SJSA1 (cell line): Measurements from ENCODE around the gene AMBRA1. TPM values are rescaled to one million over a fixed set of nuclear protein-coding genes. Genes with fewer than 3 reads are reported as not detected.
A peak's percentile ranks its signal among the peaks of the same experiment; 100 is the strongest.

Experiments used
- DNase-seq, 2 experiments: peaks; one replicate each; pipeline ENCODE4 v3.0.0-alpha.2; 2015 to 2020; ENCODE audit warnings: low spot score in 2 of 2, low read depth in 1 of 2
- H3K27ac ChIP-seq: fragments of 250-450 bp; sonication (Bioruptor Pico); 2 replicates; pipeline ENCODE4 v1.5.1; 2020; ENCODE audit warnings: mild to moderate bottlenecking, moderate library complexity
- H3K27me3 ChIP-seq: fragments of 250-450 bp; sonication (Bioruptor Pico); replicated peaks from 2 replicates; pipeline ENCODE4 v1.5.1; 2020; ENCODE audit warnings: mild to moderate bottlenecking, moderate library complexity
- H3K36me3 ChIP-seq: fragments of 250-450 bp; sonication (Bioruptor Pico); 2 replicates; pipeline ENCODE4 v1.5.1; 2020; ENCODE audit warnings: mild to moderate bottlenecking
- H3K4me1 ChIP-seq: fragments of 250-450 bp; sonication (Bioruptor Pico); replicated peaks from 2 replicates; pipeline ENCODE4 v1.6.1; 2021; ENCODE audit warnings: mild to moderate bottlenecking
- H3K4me3 ChIP-seq: fragments of 250-450 bp; sonication (Bioruptor Pico); 2 replicates; pipeline ENCODE4 v1.5.1; 2020; ENCODE audit warnings: mild to moderate bottlenecking
- H3K9me3 ChIP-seq: fragments of 250-450 bp; sonication (Bioruptor Pico); replicated peaks from 2 replicates; pipeline ENCODE4 v1.5.1; 2020; ENCODE audit warnings: mild to moderate bottlenecking
- total RNA-seq: library from RNA; depleted of rRNA; stranded (reverse); fragments of >200 nt; shearing (Covaris generic); gene quantifications from 2 replicates; pipeline ENCODE4 v1.2.3, GENCODE V29; 2014

Gene AMBRA1
- total RNA-seq, 1 experiment from 2014 or later: 16.4 TPM

DNA sequence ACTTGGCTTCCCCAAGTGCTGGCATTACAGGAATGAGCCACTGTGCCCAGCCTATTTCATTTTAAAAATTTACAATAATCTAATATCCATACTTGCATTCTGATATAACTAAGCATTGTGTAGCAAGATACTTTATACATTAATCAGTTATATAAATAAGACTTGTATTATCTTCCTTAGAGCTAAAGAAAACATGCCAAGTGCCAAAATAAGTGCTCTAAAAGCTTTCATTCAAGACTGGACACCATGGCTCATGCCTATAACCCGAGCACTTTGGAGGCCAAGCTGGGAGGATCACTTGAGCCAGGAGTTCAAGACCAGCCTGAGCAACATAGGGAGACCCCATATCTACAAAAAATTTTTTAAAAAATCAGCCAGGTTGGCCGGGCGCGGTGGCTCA, 123.9 kb downstream of the AMBRA1 start:
- Histone ChIP-seq H3K4me3 (no peak overlapping the region), H3K9me3 (no peaks in the 10 kb centered on the region), H3K27me3 (no peaks in the 10 kb centered on the region), H3K36me3 (no peaks in the 10 kb centered on the region), H3K4me1 (peaks cover 18% of the 10 kb centered on the region), H3K27ac (no peak overlapping the region)
- no peak for DNase-seq

DNA sequence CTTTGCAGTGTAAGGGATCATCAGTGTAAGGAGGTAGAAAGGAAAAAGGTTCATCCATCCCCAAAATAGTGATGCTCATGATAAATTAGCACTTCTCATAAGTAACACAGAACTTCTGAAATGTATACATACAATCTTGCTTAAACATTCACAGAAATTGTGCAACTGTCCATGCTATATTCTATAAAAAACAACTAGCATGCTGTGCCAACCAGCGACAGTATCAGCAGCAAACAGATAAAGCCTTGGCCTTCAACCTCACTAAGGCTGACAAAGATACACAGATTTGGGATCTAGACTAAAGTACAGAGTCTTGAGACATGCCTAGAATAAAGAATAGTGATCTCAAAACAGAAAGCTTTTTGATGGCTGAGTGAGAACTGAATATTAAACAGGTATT, 128.1 kb downstream of the AMBRA1 start:
- no peaks in the 10 kb centered on the region for H3K27me3 ChIP-seq

DNA sequence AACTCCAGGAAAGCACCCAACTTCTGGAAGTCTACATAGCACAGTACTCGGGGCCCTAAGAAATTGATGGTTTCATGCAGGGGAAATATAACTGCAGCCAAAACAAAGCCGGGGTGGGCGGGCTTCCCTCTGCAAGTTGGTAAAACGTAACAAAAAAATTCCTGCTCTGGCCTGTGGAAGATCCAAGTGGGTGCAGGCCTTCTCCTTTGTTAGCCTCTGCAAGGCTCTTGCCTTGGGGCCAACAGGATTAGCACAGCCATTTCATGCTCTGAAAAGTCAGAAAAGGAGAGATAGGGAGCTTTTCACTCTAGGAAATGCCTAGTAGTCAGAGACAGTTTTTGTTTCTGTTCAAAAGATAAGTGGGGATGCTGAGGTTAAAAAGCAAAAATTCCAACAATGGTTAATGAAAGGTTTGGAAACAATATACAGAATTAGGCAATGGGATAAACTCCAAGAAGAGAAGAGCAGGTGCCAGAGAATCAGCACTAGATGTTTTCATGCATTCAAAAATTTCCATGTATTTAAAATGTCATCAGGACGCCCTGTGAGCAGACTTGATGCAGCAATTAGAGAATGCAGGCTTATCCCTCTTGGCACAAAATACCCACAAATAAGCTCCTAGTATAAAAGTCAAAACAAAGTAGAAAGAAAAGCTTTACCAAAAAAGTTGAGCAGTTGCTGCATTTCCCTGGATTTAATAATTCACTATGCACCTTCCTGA, 130.0 kb downstream of the AMBRA1 start:
- Histone ChIP-seq H3K36me3 (no peaks in the 10 kb centered on the region), H3K9me3 (no peaks in the 10 kb centered on the region), H3K27ac (no peak overlapping the region), H3K4me1 (peaks cover 25% of the 10 kb centered on the region), H3K27me3 (no peaks in the 10 kb centered on the region), H3K4me3 (no peak overlapping the region)
- DNase-seq: no peak

More for the DNA sequence above, 128.1 kb downstream of the AMBRA1 start:
- no peak overlapping the region for H3K4me3 ChIP-seq
- no peaks in the 10 kb centered on the region for H3K36me3 ChIP-seq
- no peak overlapping the region for H3K27ac ChIP-seq
- no peak for DNase-seq
- peaks cover 29% of the 10 kb centered on the region for H3K4me1 ChIP-seq
- no peaks in the 10 kb centered on the region for H3K9me3 ChIP-seq

DNA sequence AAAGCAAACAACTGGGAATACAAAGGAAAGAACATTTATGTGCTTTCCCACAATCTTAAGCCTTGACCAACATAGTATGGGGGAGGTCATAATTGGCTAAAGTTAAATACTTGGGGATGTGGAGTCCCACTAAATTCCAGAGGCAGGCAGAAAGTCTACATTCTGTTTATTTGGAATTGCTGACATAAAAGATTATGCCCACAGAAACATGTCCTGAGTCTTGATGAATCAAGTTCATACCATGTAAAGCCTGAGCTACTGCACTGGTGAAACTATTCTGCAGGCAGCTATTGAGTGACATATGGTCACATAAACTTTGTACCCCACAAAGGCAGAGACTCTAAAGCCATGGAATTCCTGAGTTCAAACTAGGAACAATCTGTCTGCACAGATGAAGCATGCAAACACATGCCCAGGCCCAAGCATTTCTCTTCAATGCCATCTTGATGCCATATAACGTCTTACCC, 132.3 kb downstream of the AMBRA1 start:
- Histone ChIP-seq H3K27ac (peak overlapping the region; percentile 68), H3K4me1 (peaks cover 25% of the 10 kb centered on the region), H3K4me3 (no peak overlapping the region), H3K27me3 (no peaks in the 10 kb centered on the region), H3K36me3 (no peaks in the 10 kb centered on the region), H3K9me3 (no peaks in the 10 kb centered on the region)
- DNase-seq: peak; percentile 58 to 82

DNA sequence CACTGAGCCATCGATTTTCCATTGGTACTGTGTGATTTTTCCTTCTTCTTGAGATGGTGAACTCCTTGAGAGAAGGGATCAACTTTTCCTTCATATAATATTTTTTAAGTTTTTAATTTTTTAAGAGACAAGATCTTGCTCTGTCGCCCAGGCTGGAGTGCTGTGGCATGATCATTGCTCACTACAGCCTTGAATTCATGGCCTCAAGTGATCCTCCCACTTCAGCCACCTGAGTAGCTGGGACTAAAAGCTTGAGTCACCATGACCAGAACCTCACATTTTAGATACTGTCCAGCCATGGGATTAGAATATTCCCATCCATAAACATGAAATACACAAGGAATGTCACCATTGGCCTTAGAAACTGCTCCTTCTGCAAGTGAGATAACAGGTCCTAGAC, 135.3 kb downstream of the AMBRA1 start:
- DNase-seq: no peak
- Histone ChIP-seq H3K9me3 (no peaks in the 10 kb centered on the region), H3K27me3 (no peaks in the 10 kb centered on the region), H3K4me1 (peaks cover 25% of the 10 kb centered on the region), H3K27ac (no peak overlapping the region), H3K36me3 (no peaks in the 10 kb centered on the region), H3K4me3 (no peak overlapping the region)

DNA sequence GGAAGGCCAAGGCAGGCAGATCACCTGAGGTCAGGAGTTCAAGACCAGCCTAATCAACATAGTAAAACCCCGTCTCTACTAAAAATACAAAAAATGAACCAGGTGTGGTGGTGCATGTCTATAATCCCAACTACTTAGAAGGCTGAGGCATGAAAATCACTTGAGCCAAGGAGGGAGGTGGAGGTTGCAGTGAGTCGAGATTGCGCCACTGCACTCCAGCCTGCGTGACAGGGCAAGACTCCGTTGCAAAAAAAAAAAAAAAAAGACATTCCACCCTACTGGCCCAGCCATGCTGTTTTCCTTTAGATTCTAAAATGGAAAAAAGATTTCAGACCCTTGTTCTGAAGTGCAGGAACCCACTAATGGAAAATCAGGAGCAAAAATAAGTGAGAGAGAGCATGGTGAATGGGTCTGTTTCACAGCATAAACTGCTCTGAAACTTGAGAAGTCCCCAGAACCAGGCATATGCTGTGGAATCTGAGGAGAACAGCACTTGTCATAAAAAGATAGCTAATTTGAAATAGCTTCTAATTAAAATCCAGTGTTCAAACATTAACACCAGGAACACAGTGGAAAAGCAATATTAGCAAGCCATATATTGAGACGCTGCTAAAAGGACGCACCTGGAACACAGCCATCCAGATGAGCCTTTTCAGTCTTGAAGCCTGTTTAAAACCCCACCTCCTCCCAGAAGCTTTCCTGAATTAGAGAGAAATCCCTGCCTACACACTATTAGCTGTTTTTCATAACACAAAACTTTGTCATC, 136.0 kb downstream of the AMBRA1 start:
- H3K4me1 ChIP-seq: peaks cover 24% of the 10 kb centered on the region
- no peak overlapping the region for H3K27ac ChIP-seq
- DNase-seq: no peak
- H3K4me3 ChIP-seq: no peak overlapping the region
- no peaks in the 10 kb centered on the region for H3K36me3 ChIP-seq
- no peaks in the 10 kb centered on the region for H3K9me3 ChIP-seq
- no peaks in the 10 kb centered on the region for H3K27me3 ChIP-seq

DNA sequence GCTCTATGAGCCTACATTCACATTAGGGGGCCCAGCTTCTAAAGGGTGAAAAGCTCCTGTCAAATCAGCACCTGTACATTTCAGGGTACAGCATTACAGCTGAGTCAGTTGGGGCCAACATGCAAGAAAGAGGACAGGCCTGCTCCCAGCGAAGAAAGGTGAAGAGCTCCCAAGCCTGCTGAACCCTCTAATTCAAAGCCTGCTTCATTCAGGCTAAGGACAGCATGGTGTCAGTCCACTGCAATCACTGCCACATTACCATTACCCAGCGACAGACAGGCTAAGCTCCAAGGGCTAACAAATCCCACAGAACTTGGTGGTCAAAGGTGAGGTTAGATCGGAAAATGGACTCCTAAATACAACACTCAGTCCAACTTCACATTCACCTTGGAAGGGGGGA, 136.8 kb downstream of the AMBRA1 start:
- no peaks in the 10 kb centered on the region for H3K9me3 ChIP-seq
- no peaks in the 10 kb centered on the region for H3K27me3 ChIP-seq
- no peaks in the 10 kb centered on the region for H3K36me3 ChIP-seq
- no peak overlapping the region for H3K4me3 ChIP-seq
- H3K27ac ChIP-seq: no peak overlapping the region
- no peak for DNase-seq
- H3K4me1 ChIP-seq: peaks cover 16% of the 10 kb centered on the region

DNA sequence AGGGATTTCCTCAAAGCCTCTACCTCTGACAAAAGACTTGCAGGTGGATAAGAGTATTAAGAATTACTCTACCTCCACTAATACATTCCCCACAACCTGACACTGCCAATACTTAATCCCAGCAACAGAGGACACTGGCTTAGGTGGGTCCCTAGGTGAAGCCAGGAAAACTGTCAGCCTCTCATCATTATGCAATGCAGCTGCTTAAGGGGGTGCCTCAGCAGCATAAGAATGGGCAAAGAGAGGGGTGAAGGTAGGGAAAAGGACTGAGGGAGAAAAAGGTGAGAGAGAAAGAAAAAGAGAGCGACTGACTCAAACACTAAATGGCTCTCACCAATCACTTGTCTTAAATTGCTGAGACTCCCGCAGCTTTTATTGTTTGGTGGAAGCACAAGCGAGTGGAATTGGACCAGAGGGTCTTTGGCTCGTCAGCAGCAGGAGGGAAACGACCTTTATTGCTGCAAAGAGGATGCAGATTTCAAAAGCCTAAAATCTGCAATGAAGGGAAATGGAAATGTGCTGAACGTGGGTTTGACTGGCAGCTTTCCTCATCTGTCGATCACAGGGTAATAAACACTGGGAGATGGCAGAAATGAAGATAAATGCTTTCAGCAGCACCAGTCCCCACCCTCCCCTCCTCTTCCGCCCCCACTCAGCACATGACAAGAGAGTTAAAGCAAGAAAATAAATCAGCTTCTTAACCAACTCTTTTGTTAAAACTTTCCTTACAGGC, 137.4 kb downstream of the AMBRA1 start:
- Histone ChIP-seq H3K4me3 (no peak overlapping the region), H3K4me1 (peaks cover 10% of the 10 kb centered on the region), H3K27me3 (no peaks in the 10 kb centered on the region), H3K36me3 (no peaks in the 10 kb centered on the region), H3K27ac (no peak overlapping the region), H3K9me3 (no peaks in the 10 kb centered on the region)
- no peak for DNase-seq

DNA sequence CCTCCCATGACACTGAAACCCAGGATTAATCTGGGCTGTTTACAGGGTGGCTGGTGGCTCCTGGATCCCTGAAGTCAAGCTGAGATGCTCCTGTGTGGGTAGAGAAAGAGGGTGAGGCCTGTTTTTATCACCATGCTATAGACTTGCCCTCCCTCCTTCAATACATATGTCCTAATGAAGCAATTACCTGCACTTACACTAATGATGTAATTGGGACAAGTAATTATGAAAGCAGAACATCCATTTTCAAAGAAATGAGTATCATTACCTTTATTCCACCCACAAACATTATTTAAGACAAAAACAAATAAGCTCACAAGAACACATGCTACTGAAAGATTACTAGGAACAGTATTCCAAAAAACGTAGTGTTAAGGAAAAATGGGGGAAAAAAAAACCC, 138.0 kb downstream of the AMBRA1 start:
- Histone ChIP-seq H3K4me1 (peaks cover 8% of the 10 kb centered on the region), H3K36me3 (no peaks in the 10 kb centered on the region), H3K27ac (no peak overlapping the region), H3K4me3 (no peak overlapping the region), H3K27me3 (no peaks in the 10 kb centered on the region), H3K9me3 (no peaks in the 10 kb centered on the region)
- DNase-seq: no peak

DNA sequence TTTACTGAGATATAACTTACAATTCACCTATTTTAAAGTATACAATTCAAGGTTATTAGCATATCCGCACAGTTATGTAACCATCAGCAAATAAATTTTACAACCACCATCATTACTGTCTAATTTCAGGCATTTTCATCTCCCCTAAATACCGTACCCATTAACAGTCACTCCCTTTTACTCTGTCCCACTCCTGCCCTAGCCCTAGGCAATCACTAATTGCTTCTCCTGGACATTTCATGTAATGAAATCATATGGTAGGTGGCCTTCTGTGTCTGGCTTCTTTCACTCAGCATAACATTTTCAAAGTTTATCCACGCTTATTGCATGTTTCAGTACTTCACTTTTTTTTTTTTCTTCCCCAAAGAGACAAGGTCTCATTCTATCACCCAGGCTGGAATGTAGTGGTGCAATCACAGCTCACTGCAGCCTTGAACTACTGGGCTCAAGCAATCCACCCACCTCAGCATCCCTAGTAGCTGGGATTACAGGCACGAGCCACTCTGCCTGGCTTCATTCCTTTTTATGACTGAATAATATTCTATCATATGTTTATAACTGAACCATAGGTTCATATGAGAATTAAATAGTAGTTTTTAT, 140.8 kb downstream of the AMBRA1 start:
- no peak overlapping the region for H3K4me3 ChIP-seq
- H3K4me1 ChIP-seq: 0 out of 2 replicates have a peak, but pooled peaks cover 3% of the 10 kb centered on the region
- no peak for DNase-seq
- H3K36me3 ChIP-seq: no peaks in the 10 kb centered on the region
- no peak overlapping the region for H3K27ac ChIP-seq
- no peaks in the 10 kb centered on the region for H3K9me3 ChIP-seq
- no peaks in the 10 kb centered on the region for H3K27me3 ChIP-seq

DNA sequence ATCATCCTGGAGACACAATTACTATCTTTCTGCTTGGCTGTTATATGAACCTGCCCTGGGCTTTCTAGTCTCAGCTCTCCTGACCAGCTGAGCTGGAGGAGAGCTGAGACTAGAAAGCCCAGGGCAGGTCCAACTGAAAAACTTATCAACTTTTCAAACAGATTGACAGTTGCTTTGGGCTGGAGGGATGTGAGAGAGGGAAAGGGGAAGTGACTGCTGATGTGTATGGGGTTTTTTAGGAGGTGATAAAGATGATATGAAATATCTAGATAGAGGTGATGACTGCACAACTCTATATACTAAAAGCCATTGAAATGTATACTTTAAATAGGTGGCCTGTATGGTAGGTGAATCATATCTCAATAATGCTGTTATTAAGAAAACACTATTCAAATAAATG, 142.1 kb downstream of the AMBRA1 start:
- Histone ChIP-seq H3K27ac (no peak overlapping the region), H3K4me3 (no peak overlapping the region), H3K27me3 (no peaks in the 10 kb centered on the region), H3K9me3 (no peaks in the 10 kb centered on the region), H3K36me3 (no peaks in the 10 kb centered on the region), H3K4me1 (0 out of 2 replicates have a peak, but pooled peaks cover 3% of the 10 kb centered on the region)
- no peak for DNase-seq

DNA sequence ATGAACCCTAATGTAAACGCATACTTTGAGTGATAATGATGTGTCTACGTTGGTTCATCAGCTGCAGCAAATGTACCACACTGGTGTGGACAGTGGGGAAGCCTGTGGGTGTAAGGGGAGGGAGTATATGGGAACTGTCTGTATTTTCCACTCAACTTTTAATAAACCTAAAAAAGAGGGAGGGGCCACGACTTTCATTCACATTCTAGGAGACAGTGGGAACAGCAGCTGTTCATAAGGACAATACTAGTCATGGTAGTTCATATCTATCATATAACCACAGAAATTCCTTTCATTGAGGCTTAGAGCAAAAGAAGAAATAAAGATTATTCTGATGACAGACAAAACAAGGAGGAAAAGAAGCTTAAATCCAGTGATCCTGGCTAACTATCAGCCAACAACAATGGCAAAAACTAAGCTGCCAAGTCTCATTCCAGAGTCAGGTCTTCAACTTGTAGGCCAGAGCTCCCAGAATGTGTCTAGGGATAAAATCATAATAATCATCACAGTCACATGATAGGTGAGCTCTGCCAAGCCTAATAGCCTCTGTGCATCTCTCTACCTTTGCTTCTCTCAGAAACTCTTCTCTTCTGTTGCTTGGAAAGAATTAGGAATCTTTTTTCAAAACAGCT, 142.9 kb downstream of the AMBRA1 start:
- H3K9me3 ChIP-seq: no peaks in the 10 kb centered on the region
- H3K27me3 ChIP-seq: no peaks in the 10 kb centered on the region
- H3K27ac ChIP-seq: no peak overlapping the region
- no peaks in the 10 kb centered on the region for H3K36me3 ChIP-seq
- H3K4me1 ChIP-seq: 0 out of 2 replicates have a peak, but pooled peaks cover 3% of the 10 kb centered on the region
- no peak overlapping the region for H3K4me3 ChIP-seq
- DNase-seq: no peak

DNA sequence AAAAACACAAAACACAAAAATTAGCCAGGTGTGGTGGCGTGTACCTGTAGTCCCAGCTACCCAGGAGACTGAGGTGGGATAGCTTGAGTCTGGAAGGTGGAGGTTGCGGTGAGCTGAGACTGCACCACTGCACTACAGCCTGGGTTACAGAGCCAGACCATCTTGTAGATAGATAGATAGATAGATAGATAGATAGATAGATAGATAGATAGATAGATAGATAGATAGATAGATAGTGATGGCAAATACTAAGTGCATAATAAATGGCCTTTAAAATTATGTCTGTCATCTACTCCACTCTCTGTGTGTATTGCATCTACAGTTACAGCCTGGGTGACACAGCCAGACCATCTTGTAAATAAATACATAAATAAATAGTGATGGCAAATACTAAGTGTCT, 146.3 kb downstream of the AMBRA1 start:
- no peaks in the 10 kb centered on the region for H3K9me3 ChIP-seq
- H3K27me3 ChIP-seq: no peaks in the 10 kb centered on the region
- 0 out of 2 replicates have a peak, but pooled peaks cover 3% of the 10 kb centered on the region for H3K4me1 ChIP-seq
- no peak overlapping the region for H3K4me3 ChIP-seq
- H3K36me3 ChIP-seq: peaks cover 6% of the 10 kb centered on the region; the same call in 1 of the 2 replicates
- no peak overlapping the region for H3K27ac ChIP-seq
- DNase-seq: no peak
